ENCODE results near the gene DZANK1.
"Not testable (repeated sequence)": the region's sequence is repeated elsewhere in the genome, so short reads cannot be mapped to it uniquely, and the experiment has no call there.

Gene DZANK1

GRCh38 chr20:18436847-18437246 is 30.0 kb downstream of the DZANK1 start:
- DNase-seq, result no peak

- DNase-seq, result no peak
Observed at GRCh38 chr20:18431206-18431605, 35.6 kb downstream of the DZANK1 start.

GRCh38 chr20:18430172-18430826 is 36.5 kb downstream of the DZANK1 start:
- DNase-seq, result no peak

DNA sequence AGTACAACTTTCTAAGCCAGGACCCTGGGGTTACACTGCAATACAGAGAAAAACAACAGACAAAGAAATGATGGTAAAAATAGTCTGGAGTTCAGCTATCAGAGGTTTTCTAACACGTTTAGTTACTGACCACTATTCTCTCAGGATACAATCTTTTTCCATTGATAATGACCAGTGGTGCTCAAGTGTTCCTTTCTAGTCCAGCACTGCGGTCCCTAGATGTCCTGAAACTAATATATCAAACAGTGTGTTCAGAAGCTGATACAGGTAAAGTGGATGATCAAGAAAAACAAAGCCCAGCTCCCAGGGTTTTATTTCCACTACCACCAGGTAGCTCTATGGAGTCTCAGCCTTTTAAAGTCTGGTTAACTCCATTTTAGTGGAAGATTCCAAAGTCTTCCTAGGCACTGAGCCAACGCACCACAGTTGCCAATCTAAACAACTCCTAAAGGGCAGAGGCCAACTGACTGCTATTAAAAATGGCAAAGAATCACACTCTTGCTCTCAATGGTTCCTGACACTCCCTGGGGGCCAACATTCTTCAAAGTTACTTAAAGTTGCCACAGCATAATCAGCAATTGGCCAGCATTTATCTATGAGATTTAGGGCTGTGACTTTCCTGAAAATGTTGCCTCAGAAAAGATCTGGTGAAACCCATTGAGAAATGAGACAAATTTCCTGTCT is 38.2 kb downstream of the DZANK1 start:
- DNase-seq, result no peak

GRCh38 chr20:18427214-18427613 is 39.6 kb downstream of the DZANK1 start:
- DNase-seq, result no peak

GRCh38 chr20:18421608-18422007 is 45.2 kb downstream of the DZANK1 start:
- peak; percentile 49 for DNase-seq

GRCh38 chr20:18416486-18416885 is 50.3 kb downstream of the DZANK1 start:
- no peak for DNase-seq

GRCh38 chr20:18414140-18414539 is 52.7 kb downstream of the DZANK1 start:
- DNase-seq, result no peak

DNA sequence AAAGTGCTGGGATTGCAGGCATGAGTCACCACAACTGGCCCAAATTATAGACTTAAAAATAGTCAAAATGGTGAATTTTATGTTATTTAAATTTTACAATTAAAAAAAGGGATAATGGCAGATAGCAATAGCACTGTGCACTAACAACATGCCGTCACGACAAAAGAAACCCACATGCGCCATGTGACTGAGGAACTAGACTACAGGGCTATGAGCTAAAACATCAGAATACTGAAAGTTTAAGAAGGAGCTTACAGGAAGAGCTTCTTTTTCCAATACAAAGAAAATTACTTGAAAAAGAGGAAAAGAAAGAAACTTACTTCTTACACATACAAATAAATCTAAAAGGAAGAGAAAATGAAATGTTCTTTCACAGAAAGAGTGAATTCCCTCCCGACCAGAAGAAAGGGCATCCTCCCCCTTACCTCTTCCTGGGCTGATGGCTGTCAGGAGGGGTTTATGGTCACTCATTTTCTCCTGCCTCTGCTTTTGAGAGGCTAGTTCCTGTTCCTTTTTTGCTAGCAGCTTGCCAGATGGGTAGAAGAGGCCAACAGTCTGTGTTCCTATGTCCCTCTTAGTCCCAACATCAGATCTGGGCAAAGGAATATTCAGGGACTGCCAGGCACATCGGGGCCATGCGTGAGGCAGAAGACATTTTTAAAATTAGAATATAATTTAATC is 54.5 kb downstream of the DZANK1 start:
- DNase-seq, result no peak

DNA sequence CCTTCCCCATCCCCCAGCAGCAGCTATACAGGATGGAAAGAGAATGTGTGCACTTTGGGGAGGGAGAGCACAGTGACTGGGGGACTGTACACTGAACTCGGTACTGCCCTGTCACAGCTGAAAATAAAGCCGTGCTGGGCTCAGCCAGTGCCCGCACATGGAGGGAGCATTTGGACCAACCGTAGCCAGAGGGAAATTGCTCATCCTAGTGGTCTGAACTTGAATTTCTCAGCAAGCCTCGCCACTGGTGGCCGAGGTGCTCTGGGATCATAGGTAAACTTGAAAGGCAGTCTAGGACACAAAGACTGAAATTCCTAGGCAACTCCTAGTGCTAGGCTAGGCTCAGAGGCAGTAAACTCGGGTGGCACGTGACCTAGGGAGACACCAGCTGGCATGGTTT is 61.0 kb downstream of the DZANK1 start:
- no peak for DNase-seq

GRCh38 chr20:18404172-18404571 is 62.7 kb downstream of the DZANK1 start:
- no peak for DNase-seq

DNA sequence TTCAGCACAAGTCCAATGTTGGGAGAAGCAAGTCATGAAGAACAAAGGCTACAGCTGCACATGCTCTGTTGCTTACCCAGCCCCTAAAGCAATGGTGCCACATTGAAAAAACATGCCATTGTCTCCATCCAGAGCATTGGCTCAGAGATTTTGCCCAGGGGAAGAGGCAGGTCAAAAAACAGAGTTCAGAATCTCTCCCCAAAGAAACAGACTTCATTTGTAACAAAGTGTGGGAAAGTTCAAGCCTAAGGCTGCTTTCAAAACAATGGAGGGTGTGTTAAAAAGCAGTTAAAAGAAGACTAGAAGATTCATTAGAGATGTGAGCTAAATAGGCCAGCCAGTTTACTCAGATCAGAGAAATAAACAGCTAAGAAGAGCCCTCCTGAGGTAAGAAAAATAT is 63.6 kb downstream of the DZANK1 start:
- DNase-seq, result no peak

GRCh38 chr20:18401305-18401704 is 65.5 kb downstream of the DZANK1 start:
- no peak for DNase-seq

DNA sequence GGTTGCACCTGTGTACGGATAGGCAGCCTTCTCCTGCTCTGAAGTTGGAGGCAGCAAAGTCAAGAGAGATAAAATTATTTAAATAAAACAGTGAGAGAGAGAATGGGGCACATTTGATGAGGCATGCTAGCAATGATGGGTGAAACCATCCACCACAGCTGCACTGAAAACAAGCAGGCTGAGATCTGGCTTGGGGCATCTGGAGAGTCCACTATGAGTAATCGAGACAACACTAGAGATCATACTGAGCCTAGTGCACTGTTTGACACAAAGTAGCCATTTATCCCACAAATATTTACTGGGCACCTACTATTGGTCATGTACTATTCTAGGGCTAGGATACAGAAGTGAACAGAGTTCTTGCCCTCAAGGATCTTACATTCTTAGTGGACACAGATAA is 66.4 kb downstream of the DZANK1 start:
- DNase-seq, result no peak

DNA sequence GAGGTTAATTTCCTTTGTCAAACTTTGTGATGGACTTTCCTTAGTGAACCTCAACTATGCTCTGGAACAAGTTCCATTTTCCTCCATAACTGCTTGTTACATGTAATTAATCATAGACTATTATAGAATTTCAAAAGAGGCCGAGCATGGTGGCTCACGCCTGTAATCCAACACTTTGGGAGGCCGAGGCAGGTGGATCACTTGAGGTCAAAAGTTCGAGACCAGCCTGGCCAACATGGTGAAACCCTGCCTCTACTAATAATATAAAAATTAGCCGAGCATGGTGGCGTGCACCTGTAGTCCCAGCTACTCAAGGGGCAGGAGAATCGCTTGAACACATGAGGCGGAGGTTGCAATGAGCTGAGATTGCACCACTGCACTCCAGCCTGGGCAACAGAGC is 68.1 kb downstream of the DZANK1 start:
- not testable (repeated sequence) for DNase-seq

GRCh38 chr20:18397030-18397429 is 69.8 kb downstream of the DZANK1 start:
- DNase-seq, result no peak

DNA sequence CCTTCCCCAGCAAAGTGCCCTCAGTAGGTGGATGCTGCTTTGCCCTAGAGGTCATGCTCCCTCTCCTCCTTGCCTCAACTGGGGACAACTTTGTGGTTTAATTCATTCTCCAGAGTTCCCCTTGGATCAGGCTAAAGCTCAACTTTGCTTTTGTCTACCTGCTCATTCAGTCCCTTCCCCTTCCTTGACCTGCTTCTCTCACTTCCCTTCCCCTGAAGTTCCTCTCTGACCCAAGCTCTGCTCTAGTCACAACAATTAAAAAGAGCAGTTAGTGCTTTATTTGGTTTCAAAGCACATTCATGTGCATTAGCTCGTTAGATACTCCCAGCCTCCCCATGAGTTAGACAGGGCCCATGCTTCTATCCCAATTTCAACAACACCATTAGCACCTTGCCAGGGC is 71.3 kb downstream of the DZANK1 start:
- DNase-seq, result no peak

- DNase-seq, result no peak
Observed at GRCh38 chr20:18394363-18394762, 72.5 kb downstream of the DZANK1 start.

GRCh38 chr20:18391686-18392085 is 75.1 kb downstream of the DZANK1 start:
- no peak for DNase-seq

DNA sequence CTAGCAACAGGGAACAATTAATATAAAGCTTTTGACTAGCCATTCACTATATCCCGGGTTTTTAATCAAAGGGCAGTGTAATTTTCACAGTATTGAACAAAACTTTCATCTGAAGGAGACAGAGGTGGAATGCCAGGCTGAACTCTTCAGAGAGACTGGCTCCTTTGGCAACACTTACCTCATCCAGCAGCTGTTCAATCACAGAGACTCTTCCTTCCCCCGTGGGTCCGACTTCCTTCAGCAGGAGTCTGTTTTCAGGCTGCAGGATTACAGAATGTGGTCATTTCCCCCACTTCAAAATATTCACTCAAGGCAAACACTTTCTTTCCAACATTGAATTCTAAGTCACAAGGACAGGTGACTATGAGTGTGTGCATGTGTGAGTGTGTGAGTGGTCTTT is 76.6 kb downstream of the DZANK1 start:
- no peak for DNase-seq

DNA sequence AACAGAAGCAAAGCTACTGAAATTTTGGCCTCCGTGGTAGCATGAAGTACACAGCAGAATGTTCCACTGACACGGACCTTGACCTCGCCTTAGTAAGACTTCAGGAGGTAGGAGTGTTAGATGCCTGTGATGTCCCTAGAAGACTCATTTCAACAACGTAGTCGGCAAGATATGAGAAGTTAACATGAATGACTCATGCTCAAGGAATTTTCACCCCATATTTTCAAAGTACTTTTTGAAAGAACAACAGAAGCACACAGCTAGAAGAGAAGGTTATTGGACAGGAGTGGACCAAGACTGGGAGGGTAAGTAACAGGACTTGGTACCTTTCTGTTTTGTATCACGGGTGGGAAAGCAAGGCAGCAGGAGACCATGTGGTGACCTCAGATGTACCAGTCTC is 78.0 kb downstream of the DZANK1 start:
- DNase-seq, result no peak

DNA sequence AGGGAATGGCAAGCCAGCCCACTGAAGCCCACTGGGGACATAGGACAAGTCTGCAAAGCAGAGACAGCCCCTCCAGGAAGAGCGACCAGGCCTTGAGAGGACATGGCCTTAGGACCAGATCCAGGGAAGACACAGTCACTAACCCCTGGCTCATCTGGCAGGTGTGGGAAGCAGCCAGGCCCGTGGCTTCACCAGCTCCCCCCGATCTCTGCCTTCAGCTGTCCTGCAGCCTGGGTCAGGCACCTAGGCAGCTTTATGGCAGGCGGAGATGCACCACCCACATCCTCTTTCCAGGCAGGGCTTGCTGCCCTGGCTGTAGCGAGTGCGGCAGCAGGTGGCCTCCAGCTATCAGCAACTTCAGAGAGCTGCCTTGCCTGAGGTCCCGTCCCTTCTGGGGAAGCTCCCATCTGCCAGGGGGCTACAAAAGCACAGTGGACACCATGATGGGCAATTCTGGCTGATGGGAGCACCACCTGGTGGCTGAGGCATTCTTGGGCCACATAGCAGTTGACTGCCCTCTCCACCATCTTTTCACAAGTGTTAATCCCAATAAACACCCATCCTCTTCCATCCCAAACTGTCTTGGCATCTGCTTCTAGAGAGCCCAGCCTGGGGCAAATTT is 85.8 kb downstream of the DZANK1 start:
- DNase-seq, result no peak

DNA sequence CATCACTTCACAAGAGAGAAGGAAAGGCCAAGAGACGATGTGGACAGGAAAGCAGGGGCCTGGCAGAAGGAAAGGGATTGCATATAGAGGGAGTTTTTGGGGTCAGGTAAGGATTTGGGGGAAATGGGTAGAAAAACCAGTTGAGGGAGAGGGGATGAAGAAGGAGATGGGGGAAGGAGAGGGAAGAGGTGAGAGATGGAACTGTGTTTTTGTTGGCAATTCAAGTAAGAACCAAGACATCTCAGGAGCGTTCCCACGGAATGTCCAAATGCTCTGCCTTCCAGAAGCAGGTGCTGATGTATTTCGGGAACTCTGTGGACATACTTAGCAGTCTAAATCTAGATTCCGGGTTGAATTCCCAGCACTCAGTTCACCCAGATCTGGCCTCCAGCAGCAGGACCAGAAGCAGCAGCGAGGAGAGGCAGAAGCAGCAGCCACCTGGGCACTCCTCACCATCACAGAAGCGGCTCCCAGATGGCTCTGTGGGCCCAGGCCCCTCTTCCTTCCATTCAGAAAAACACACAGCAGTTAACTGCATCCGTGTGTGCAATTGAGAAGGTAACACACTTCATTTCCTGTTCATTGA is 88.8 kb downstream of the DZANK1 start:
- no peak for DNase-seq

Measured in NCI-H345 (cell line).